ENCODE results near the gene DDX10.

DDX10 gene

GRCh38 chr11:108983636-108984420 lies 319.0 kb downstream of the DDX10 start:
- no peak for DNase-seq (ENCODE audit: low spot score)

- no peak for DNase-seq (ENCODE audit: low spot score)
Measured at GRCh38 chr11:108984523-108984922, 319.7 kb downstream of the DDX10 start.

GRCh38 chr11:108985236-108985944 lies 320.5 kb downstream of the DDX10 start:
- DNase-seq (ENCODE audit: low spot score), result no peak

- no peak for DNase-seq (ENCODE audit: low spot score)
Measured at GRCh38 chr11:108985945-108986279, 321.0 kb downstream of the DDX10 start.
